ENCODE results near the gene NSMF.

NSMF gene

GRCh38 chr9:137430723-137431415 is 28.3 kb downstream of the NSMF start:
- H3K9me3 ChIP-seq (ENCODE audit: insufficient read depth, low read depth, low read length): no peaks in the 10 kb centered on the region
- no peaks in the 10 kb centered on the region for H3K27me3 ChIP-seq (ENCODE audit: insufficient read depth, low read length)
- H3K4me1 ChIP-seq (ENCODE audit: insufficient read depth, low read length): no peaks in the 10 kb centered on the region
- no peak overlapping the region for H3K9ac ChIP-seq (ENCODE audit: low read depth, low read length)
- H3K36me3 ChIP-seq (ENCODE audit: insufficient read depth, low read length): no peaks in the 10 kb centered on the region
- no peak overlapping the region for H3K4me3 ChIP-seq (ENCODE audit: low read length)
- H3K27ac ChIP-seq (ENCODE audit: low read depth, low read length): no peak overlapping the region
- WGBS: 89% methylated on average over 27 of the region's 27 CpGs

DNA sequence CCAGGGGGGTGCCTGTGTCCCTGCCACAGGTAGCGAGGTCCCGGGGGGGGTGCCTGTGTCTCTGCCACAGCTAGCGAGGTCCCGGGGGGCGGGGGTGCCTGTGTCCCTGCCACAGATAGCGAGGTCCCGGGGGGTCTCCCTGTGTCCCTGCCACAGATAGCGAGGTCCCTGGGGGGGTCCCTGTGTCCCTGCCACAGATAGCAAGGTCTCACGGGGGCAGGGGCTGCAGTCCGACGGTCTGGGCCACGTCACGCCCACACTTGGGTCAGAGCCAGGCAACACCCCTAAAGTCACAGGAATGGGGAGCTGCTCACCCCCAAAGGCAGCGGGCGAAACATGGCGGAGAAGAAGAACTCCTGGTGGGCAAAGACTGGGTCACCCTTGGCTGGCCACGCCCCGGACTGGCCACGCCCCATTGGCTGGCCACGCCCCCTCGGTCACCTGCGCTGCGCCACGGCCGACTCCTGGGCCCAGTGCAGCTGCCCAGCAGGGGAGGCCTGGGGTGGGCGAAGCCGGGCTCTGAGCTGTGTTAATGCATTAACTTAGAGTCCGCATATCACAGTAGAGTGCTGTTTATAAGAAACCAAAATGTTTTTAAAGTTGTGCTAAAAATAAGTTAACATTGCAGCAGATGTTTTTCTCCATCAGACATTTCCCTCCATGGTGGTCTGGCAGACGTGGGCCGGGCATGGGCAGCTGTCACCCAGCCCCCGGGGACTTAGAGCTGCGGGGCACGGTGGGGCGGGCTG is 29.0 kb downstream of the NSMF start:
- no peak overlapping the region for H3K9ac ChIP-seq (ENCODE audit: low read depth, low read length)
- no peaks in the 10 kb centered on the region for H3K4me1 ChIP-seq (ENCODE audit: insufficient read depth, low read length)
- H3K36me3 ChIP-seq (ENCODE audit: insufficient read depth, low read length): no peaks in the 10 kb centered on the region
- H3K9me3 ChIP-seq (ENCODE audit: insufficient read depth, low read depth, low read length): no peaks in the 10 kb centered on the region
- H3K27me3 ChIP-seq (ENCODE audit: insufficient read depth, low read length): no peaks in the 10 kb centered on the region
- H3K27ac ChIP-seq (ENCODE audit: low read depth, low read length): no peak overlapping the region
- WGBS: 76% methylated on average over 34 of the region's 34 CpGs
- no peak overlapping the region for H3K4me3 ChIP-seq (ENCODE audit: low read length)

- H3K27ac ChIP-seq (ENCODE audit: low read depth, low read length): no peak overlapping the region
- no peaks in the 10 kb centered on the region for H3K9me3 ChIP-seq (ENCODE audit: insufficient read depth, low read depth, low read length)
- H3K4me1 ChIP-seq (ENCODE audit: insufficient read depth, low read length): no peaks in the 10 kb centered on the region
- 85% methylated on average over 14 of the region's 14 CpGs for WGBS
- no peaks in the 10 kb centered on the region for H3K36me3 ChIP-seq (ENCODE audit: insufficient read depth, low read length)
- no peak overlapping the region for H3K4me3 ChIP-seq (ENCODE audit: low read length)
- H3K9ac ChIP-seq (ENCODE audit: low read depth, low read length): no peak overlapping the region
- peaks cover 3% of the 10 kb centered on the region; the same call in 1 of the 2 replicates for H3K27me3 ChIP-seq (ENCODE audit: insufficient read depth, low read length)
These were observed 29.6 kb downstream of the NSMF start for GRCh38 chr9:137429546-137429890.

- Histone ChIP-seq H3K27me3 (ENCODE audit: insufficient read depth, low read length) (peaks cover 8% of the 10 kb centered on the region), H3K4me1 (ENCODE audit: insufficient read depth, low read length) (no peaks in the 10 kb centered on the region), H3K36me3 (ENCODE audit: insufficient read depth, low read length) (no peaks in the 10 kb centered on the region), H3K4me3 (ENCODE audit: low read length) (no peak overlapping the region), H3K27ac (ENCODE audit: low read depth, low read length) (no peak overlapping the region), H3K9ac (ENCODE audit: low read depth, low read length) (no peak overlapping the region), H3K9me3 (ENCODE audit: insufficient read depth, low read depth, low read length) (no peaks in the 10 kb centered on the region)
- 93% methylated on average over 27 of the region's 27 CpGs for WGBS
These were observed 30.1 kb downstream of the NSMF start for GRCh38 chr9:137428841-137429545.

GRCh38 chr9:137428311-137428630 is 30.9 kb downstream of the NSMF start:
- Histone ChIP-seq H3K4me1 (ENCODE audit: insufficient read depth, low read length) (no peaks in the 10 kb centered on the region), H3K27me3 (ENCODE audit: insufficient read depth, low read length) (peaks cover 15% of the 10 kb centered on the region), H3K9me3 (ENCODE audit: insufficient read depth, low read depth, low read length) (no peaks in the 10 kb centered on the region), H3K36me3 (ENCODE audit: insufficient read depth, low read length) (no peaks in the 10 kb centered on the region), H3K9ac (ENCODE audit: low read depth, low read length) (no peak overlapping the region), H3K4me3 (ENCODE audit: low read length) (no peak overlapping the region), H3K27ac (ENCODE audit: low read depth, low read length) (no peak overlapping the region)
- WGBS: 90% methylated on average over 6 of the region's 6 CpGs

GRCh38 chr9:137427454-137428310 is 31.5 kb downstream of the NSMF start:
- Histone ChIP-seq H3K4me1 (ENCODE audit: insufficient read depth, low read length) (no peaks in the 10 kb centered on the region), H3K27ac (ENCODE audit: low read depth, low read length) (no peak overlapping the region), H3K36me3 (ENCODE audit: insufficient read depth, low read length) (no peaks in the 10 kb centered on the region), H3K4me3 (ENCODE audit: low read length) (no peak overlapping the region), H3K27me3 (ENCODE audit: insufficient read depth, low read length) (peaks cover 16% of the 10 kb centered on the region), H3K9me3 (ENCODE audit: insufficient read depth, low read depth, low read length) (no peaks in the 10 kb centered on the region), H3K9ac (ENCODE audit: low read depth, low read length) (no peak overlapping the region)
- WGBS: 85% methylated on average over 27 of the region's 27 CpGs

DNA sequence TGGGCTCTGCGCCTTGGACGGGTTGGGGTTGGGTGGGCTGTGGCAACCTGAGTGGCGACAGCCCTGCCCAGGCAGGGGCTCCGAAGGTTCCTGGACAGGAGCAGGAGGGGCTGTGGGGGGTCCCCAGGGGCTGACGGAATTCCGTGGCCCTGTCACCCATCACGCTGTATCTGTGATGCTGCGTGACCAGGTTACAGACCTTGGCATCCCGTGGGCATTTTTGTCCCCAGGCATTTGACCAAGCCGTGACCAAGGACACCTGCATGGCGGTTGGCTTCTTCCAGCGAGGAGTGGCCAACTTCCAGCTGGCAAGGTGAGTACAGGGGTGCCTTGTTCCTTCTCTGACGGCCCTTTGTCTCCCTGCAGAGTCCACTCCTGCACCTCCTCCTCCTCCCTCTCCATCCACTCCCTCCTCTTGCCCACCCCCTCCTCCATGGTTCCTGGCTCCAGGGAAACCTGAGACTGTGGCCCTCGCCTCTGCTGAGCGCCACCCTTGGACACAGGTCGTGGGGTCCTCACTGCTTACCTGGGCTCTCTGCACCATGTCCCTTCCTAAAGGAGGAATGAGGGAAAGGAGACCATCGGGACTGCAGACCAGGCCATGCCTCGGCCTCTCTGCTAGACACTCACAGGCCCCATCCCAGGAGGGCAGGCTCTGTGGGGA is 33.0 kb downstream of the NSMF start:
- Histone ChIP-seq H3K27me3 (ENCODE audit: insufficient read depth, low read length) (peaks cover 16% of the 10 kb centered on the region), H3K9me3 (ENCODE audit: insufficient read depth, low read depth, low read length) (no peaks in the 10 kb centered on the region), H3K4me1 (ENCODE audit: insufficient read depth, low read length) (peaks cover 5% of the 10 kb centered on the region; the same call in 1 of the 2 replicates), H3K27ac (ENCODE audit: low read depth, low read length) (no peak overlapping the region), H3K9ac (ENCODE audit: low read depth, low read length) (no peak overlapping the region), H3K36me3 (ENCODE audit: insufficient read depth, low read length) (no peaks in the 10 kb centered on the region), H3K4me3 (ENCODE audit: low read length) (no peak overlapping the region)
- WGBS: 89% methylated on average over 18 of the region's 18 CpGs

- no peak overlapping the region for H3K27ac ChIP-seq (ENCODE audit: low read depth, low read length)
- no peaks in the 10 kb centered on the region for H3K9me3 ChIP-seq (ENCODE audit: insufficient read depth, low read depth, low read length)
- 19% methylated on average over 77 of the region's 77 CpGs for WGBS
- peaks cover 16% of the 10 kb centered on the region for H3K27me3 ChIP-seq (ENCODE audit: insufficient read depth, low read length)
- peaks cover 2% of the 10 kb centered on the region; the same call in 1 of the 2 replicates for H3K36me3 ChIP-seq (ENCODE audit: insufficient read depth, low read length)
- H3K9ac ChIP-seq (ENCODE audit: low read depth, low read length): peak overlapping the region; percentile 52; the same call in 1 of the 2 replicates
- H3K4me1 ChIP-seq (ENCODE audit: insufficient read depth, low read length): peaks cover 5% of the 10 kb centered on the region; the same call in 1 of the 2 replicates
- peak overlapping the region; percentile 55 for H3K4me3 ChIP-seq (ENCODE audit: low read length)
These were observed 35.4 kb downstream of the NSMF start for GRCh38 chr9:137423514-137424291.

DNA sequence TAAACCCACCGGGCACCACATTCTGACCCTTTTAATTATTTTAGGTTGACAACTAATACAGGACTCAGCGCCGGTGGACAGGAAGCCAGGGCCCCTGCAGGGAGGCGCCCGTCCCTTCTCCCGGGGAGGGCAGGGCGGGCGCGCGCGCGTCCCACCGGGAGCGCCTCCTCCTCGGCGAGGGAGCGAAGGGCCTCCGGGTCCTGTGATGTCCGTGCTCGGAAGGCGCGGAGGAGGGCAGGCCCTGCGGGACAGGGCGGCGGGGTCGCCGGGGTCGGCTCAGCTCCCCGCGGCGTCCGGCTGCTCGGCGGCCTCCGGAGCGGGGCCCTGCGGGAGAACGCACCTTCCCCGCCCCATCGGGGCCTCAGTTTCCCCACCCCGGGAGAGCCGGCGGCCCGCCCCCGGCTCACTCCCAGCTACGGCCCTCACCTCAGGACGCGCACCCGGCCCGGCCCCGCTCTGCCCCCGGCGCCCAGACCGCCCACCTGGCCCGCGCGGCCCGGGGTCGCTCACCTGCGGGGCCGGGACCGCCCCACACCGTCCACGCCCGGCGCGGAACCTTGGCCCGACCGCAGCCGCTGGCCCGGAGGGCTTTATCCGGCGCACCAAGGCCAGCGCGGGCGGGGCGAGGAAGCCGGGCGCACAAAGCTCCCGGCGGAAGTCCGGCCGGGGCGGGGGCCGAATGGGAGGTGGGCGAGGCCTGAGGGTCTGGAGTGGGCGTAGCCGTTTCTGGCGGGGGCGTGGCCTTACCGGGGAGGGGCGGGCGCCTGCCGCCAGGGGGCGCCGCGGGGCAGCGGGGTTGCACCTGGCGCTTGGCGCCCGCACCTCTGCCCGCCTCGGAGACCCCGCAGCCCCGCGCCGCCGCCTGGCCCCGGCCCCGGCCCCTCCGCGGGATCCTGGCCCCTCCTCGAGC is 36.3 kb downstream of the NSMF start, which contains the start of the genes EXD3 and NOXA1:
TSS of gene EXD3 (minus strand) at position 559 of the 910 bp plus-strand sequence. CDS start 27,805 bp downstream, outside the sequence.
TSS of gene NOXA1 (plus strand) at position 790 of the 910 bp plus-strand sequence. CDS start 137 bp downstream, outside the sequence.
- Histone ChIP-seq H3K27me3 (ENCODE audit: insufficient read depth, low read length) (peaks cover 16% of the 10 kb centered on the region), H3K9ac (ENCODE audit: low read depth, low read length) (peak within 1 kb of the TSS; percentile 78), H3K9me3 (ENCODE audit: insufficient read depth, low read depth, low read length) (no peaks in the 10 kb centered on the region), H3K4me1 (ENCODE audit: insufficient read depth, low read length) (peaks cover 5% of the 10 kb centered on the region; the same call in 1 of the 2 replicates), H3K4me3 (ENCODE audit: low read length) (peak within 1 kb of the TSS; percentile 87), H3K36me3 (ENCODE audit: insufficient read depth, low read length) (peaks cover 2% of the 10 kb centered on the region; the same call in 1 of the 2 replicates), H3K27ac (ENCODE audit: low read depth, low read length) (no peak within 1 kb of the TSS)
- under 1% methylated on average over 113 of the region's 113 CpGs for WGBS
